Esophagus muscularis mucosa (tissue), 3 donors: ENCODE data around the gene CDK17.
"Not testable (repeated sequence)": the region's sequence is repeated elsewhere in the genome, so short reads cannot be mapped to it uniquely, and the experiment has no call there.

Source experiments
- CTCF ChIP-seq, 3 experiments: fragments of 200-600 bp in 2 of 3; fragments of 450-650 bp in 1 of 3; sonication (generic) in 2 of 3; IDR thresholded peaks; one replicate each; pipeline ENCODE4 v1.5.1; 2017 to 2019; ENCODE audit warnings: antibody characterized with exemption in 3 of 3, mild to moderate bottlenecking in 2 of 3, moderate library complexity in 1 of 3
- POLR2A ChIP-seq: fragments of 450-650 bp; IDR thresholded peaks from one replicate; pipeline ENCODE4 v1.6.1; 2017; ENCODE audit warnings: antibody characterized with exemption, moderate library complexity, mild to moderate bottlenecking, low read depth

- TF ChIP-seq CTCF (IDR thresholded peaks at IDR 0.05); POLR2A: not testable (repeated sequence)
Measured at GRCh38 chr12:96402522-96402921, 2.3 kb upstream of the CDK17 start.
